HCT116 (cell line): ENCODE measurements around the gene ERBB4. TPM values are rescaled to one million over a fixed set of nuclear protein-coding genes. Genes with fewer than 3 reads are reported as not detected.

ENCODE experiments used
- ATAC-seq: fragments of 200-7000 bp; cut with Tn5 transposase; 2 replicates; pipeline ENCODE4 v1.9.1; 2020; ENCODE audit warnings: mild to moderate bottlenecking, moderate library complexity
- BruUV-seq: library from RNA; stranded (reverse); fragments of 400-500 nt; replicated peaks from 2 replicates; lab custom pipeline; 2021; lab: Mats Ljungman, UMichigan
- CTCF ChIA-PET: fragments of 300-600 bp; sonication (Branson Sonifier 250); formaldehyde crosslinking; loops from one replicate; lab custom pipeline; 2021; ENCODE audit warnings: antibody characterized with exemption; lab: Charles Lee
- POLR2A ChIA-PET: fragments of 300-600, 350-600 bp; sonication (Branson Sonifier 250); formaldehyde crosslinking; loops from one replicate; lab custom pipeline; 2021; ENCODE audit warnings: antibody characterized with exemption; lab: Charles Lee
- RAD21 ChIA-PET, 2 experiments: fragments of 300-600 bp; sonication (Branson Sonifier 250); formaldehyde crosslinking; loops; one replicate each; lab custom pipeline; 2023; ENCODE audit warnings: low total read pairs in 2 of 2; ENCODE audit not compliant: uncharacterized antibody in 2 of 2, unreplicated experiment in 2 of 2, low non-redundant PET in 1 of 2; lab: Charles Lee
- DNase-seq: peaks from one replicate; pipeline ENCODE4 v3.0.0-alpha.2; 2010; ENCODE audit warnings: low read depth, low spot score
- H2AFZ ChIP-seq: fragments of 200-600 bp; shearing (Covaris generic), sonication (generic); 2 replicates; pipeline ENCODE4 v1.6.1; 2017; ENCODE audit warnings: low read depth, mixed run types, mixed read lengths, antibody characterized with exemption, low read length; ENCODE audit not compliant: poor library complexity, severe bottlenecking
- H3K27ac ChIP-seq: 2 replicates; pipeline ENCODE4 v1.5.1; 2012; ENCODE audit warnings: low read depth, low read length
- H3K27me3 ChIP-seq: fragments of 200-600 bp; sonication (generic); 2 replicates; pipeline ENCODE4 v1.6.1; 2016; ENCODE audit warnings: mixed run types, low read length, mixed read lengths; ENCODE audit not compliant: insufficient read depth
- H3K36me3 ChIP-seq, 2 experiments: fragments of 200-500 bp in 1 of 2; fragments of 200-600 bp in 1 of 2; sonication (Bioruptor generic) in 1 of 2; sonication (generic) in 1 of 2; 2 replicates each; pipeline versions ENCODE4 v1.5.1 to v1.6.1; 2014 to 2016; ENCODE audit warnings: low read length in 2 of 2, inconsistent platforms in 1 of 2, mixed read lengths in 1 of 2, mixed run types in 1 of 2; ENCODE audit not compliant: insufficient read depth in 2 of 2, control insufficient read depth in 1 of 2
- H3K4me1 ChIP-seq, 2 experiments: fragments of 200-600 bp in 1 of 2; sonication (generic) in 1 of 2; 2 replicates each; pipeline versions ENCODE4 v1.5.1 to v1.6.1; 2012 to 2017; ENCODE audit warnings: low read length in 2 of 2, inconsistent platforms in 1 of 2, mild to moderate bottlenecking in 1 of 2, mixed read lengths in 1 of 2, mixed run types in 1 of 2, moderate library complexity in 1 of 2; ENCODE audit not compliant: insufficient read depth in 2 of 2, control insufficient read depth in 1 of 2
- H3K4me2 ChIP-seq: fragments of 200-600 bp; sonication (generic); 2 replicates; pipeline ENCODE4 v1.6.1; 2017; ENCODE audit warnings: mixed run types, low read length, mixed read lengths
- H3K4me3 ChIP-seq, 2 experiments: fragments of 200-600 bp in 1 of 2; sonication (generic) in 1 of 2; replicated peaks in 1 of 2; 2 replicates each; pipeline ENCODE4 v1.5.1; 2011 to 2016; ENCODE audit warnings: low read length in 2 of 2, control low read depth in 1 of 2, low read depth in 1 of 2, mild to moderate bottlenecking in 1 of 2, mixed read lengths in 1 of 2, mixed run types in 1 of 2
- H3K79me2 ChIP-seq: fragments of 200-600 bp; sonication (generic); 2 replicates; pipeline ENCODE4 v1.6.1; 2017; ENCODE audit warnings: mild to moderate bottlenecking, mixed run types, low read length, moderate library complexity, mixed read lengths; ENCODE audit not compliant: insufficient read depth
- H3K9ac ChIP-seq: fragments of 200-600 bp; sonication (generic); 2 replicates; pipeline ENCODE4 v1.6.1; 2016; ENCODE audit warnings: low read length, mixed read lengths
- H3K9me2 ChIP-seq: fragments of 200-600 bp; sonication (generic), shearing (Covaris generic); 2 replicates; pipeline ENCODE4 v1.6.1; 2017; ENCODE audit warnings: mixed run types, mild to moderate bottlenecking, moderate library complexity; ENCODE audit not compliant: insufficient read depth
- H3K9me3 ChIP-seq, 2 experiments: fragments of 200-500 bp in 1 of 2; fragments of 200-600 bp in 1 of 2; sonication (Bioruptor generic) in 1 of 2; sonication (generic) in 1 of 2; 2 replicates each; pipeline ENCODE4 v1.6.1; 2014 to 2017; ENCODE audit warnings: low read length in 2 of 2, mixed read lengths in 2 of 2, inconsistent platforms in 1 of 2, low read depth in 1 of 2, mild to moderate bottlenecking in 1 of 2, mixed run types in 1 of 2, moderate library complexity in 1 of 2; ENCODE audit not compliant: control insufficient read depth in 1 of 2, insufficient read depth in 1 of 2
- H4K20me1 ChIP-seq: fragments of 200-600 bp; sonication (generic), shearing (Covaris generic); 2 replicates; pipeline ENCODE4 v1.6.1; 2017; ENCODE audit warnings: mixed run types, mild to moderate bottlenecking, moderate library complexity; ENCODE audit not compliant: insufficient read depth
- CBX3 ChIP-seq: IDR thresholded peaks from 2 replicates; pipeline ENCODE4 v1.6.1; 2012; ENCODE audit warnings: low read depth
- CEBPB ChIP-seq: IDR thresholded peaks from 2 replicates; pipeline ENCODE4 v1.6.1; 2012; ENCODE audit warnings: low read depth
- EGR1 ChIP-seq: IDR thresholded peaks from 2 replicates; pipeline ENCODE4 v1.6.1; 2012; ENCODE audit warnings: low read depth
- ELF1 ChIP-seq: IDR thresholded peaks from 2 replicates; pipeline ENCODE4 v1.6.1; 2012; ENCODE audit warnings: low read depth, borderline replicate concordance
- EZH2 ChIP-seq: fragments of 200-600 bp; sonication (generic); IDR thresholded peaks from 2 replicates; pipeline ENCODE4 v1.6.1; 2017; ENCODE audit warnings: antibody characterized with exemption, mixed run types
- EZH2phosphoT487 ChIP-seq: fragments of 200-600 bp; IDR thresholded peaks from 2 replicates; pipeline ENCODE4 v1.6.1; 2018; ENCODE audit warnings: antibody characterized with exemption, borderline replicate concordance
- FOSL1 ChIP-seq: IDR thresholded peaks from 2 replicates; pipeline ENCODE4 v1.6.1; 2012; ENCODE audit warnings: low read depth
- JUND ChIP-seq: IDR thresholded peaks from 2 replicates; pipeline ENCODE4 v1.6.1; 2012
- POLR2A ChIP-seq: IDR thresholded peaks from 2 replicates; pipeline ENCODE4 v1.7.0; 2011; ENCODE audit warnings: borderline replicate concordance; ENCODE audit not compliant: insufficient read depth, insufficient read length; ENCODE audit errors: extremely low read depth
- SIN3A ChIP-seq: IDR thresholded peaks from 2 replicates; pipeline ENCODE4 v1.6.1; 2012; ENCODE audit warnings: low read depth
- SP1 ChIP-seq: IDR thresholded peaks from 2 replicates; pipeline ENCODE4 v1.6.1; 2012; ENCODE audit warnings: low read depth
- SRF ChIP-seq: IDR thresholded peaks from 2 replicates; pipeline ENCODE4 v1.6.1; 2012; ENCODE audit warnings: low read depth
- TCF7L2 ChIP-seq: IDR thresholded peaks from 2 replicates; pipeline ENCODE4 v1.7.0; 2011; ENCODE audit warnings: borderline replicate concordance, inconsistent platforms; ENCODE audit not compliant: insufficient read depth, insufficient read length; ENCODE audit errors: extremely low read depth
- YY1 ChIP-seq: IDR thresholded peaks from 2 replicates; pipeline ENCODE4 v1.6.1; 2011; ENCODE audit warnings: low read length, low read depth, moderate library complexity, mild to moderate bottlenecking; ENCODE audit not compliant: insufficient replicate concordance; ENCODE audit errors: extremely low read depth
- ZFX ChIP-seq: fragments of 450-650 bp; IDR thresholded peaks from 2 replicates; pipeline ENCODE4 v1.6.1; 2017
- ZNF274 ChIP-seq: fragments of 200-500 bp; sonication (Bioruptor generic); IDR thresholded peaks from 2 replicates; pipeline ENCODE4 v1.6.1; 2014; ENCODE audit warnings: mild to moderate bottlenecking, low read depth, low read length, inconsistent platforms
- intact Hi-C: fragments of 100-400 bp; cut with micrococcal nuclease; formaldehyde crosslinking; loops from 2 replicates; pipeline ENCODE4 v1.10.0; 2022
- total RNA-seq: library from RNA; stranded (reverse); gene quantifications from one replicate; pipeline ENCODE4 v1.2.1, GENCODE V29; 2021; ENCODE audit not compliant: unreplicated experiment
- TF ChIP-seq, protein P1 (sequence below): IDR thresholded peaks from 2 replicates; pipeline ENCODE4 v1.6.1; 2012
- TF ChIP-seq, protein P2 (sequence below): IDR thresholded peaks from 2 replicates; pipeline ENCODE4 v1.6.1; 2012; ENCODE audit warnings: low read depth

Gene ERBB4
- total RNA-seq, 1 experiment from 2014 or later = 0.10 TPM

DNA sequence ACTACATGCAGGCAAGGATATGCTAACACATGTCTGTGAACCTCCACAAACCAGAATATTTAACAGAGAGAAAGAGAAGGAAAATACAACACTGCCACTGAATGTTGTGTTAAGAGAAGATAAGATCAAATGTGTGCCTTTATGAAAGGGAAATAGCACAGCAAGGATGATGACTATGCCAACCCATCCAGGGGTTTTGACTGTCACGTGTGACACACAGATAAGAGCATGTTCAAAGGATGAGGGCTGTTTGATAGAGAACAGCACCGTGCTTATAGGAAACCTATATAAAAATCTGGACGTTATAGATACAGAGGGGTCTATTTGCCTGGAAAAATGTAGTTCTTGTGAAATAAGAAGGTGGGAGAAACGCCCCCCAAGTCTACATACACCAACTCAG, 1070.4 kb downstream of the ERBB4 start:
- H4K20me1 ChIP-seq = no peaks in the 10 kb centered on the region
- H2AFZ ChIP-seq = no peak overlapping the region
- H3K79me2 ChIP-seq = no peaks in the 10 kb centered on the region
- H3K27ac ChIP-seq = no peak overlapping the region
- H3K27me3 ChIP-seq = no peaks in the 10 kb centered on the region
- intact Hi-C loops = no loop called here
- no peak overlapping the region for H3K4me2 ChIP-seq
- no peaks in the 10 kb centered on the region for H3K36me3 ChIP-seq
- H3K9me2 ChIP-seq = no peaks in the 10 kb centered on the region
- no peaks in the 10 kb centered on the region for H3K9me3 ChIP-seq
- ChIA-PET CTCF (no interaction called here), RAD21 (no interaction called here), POLR2A (no interaction called here)
- DNase-seq (no peak), ATAC-seq (no peak)
- H3K4me1 ChIP-seq = no peaks in the 10 kb centered on the region
- H3K4me3 ChIP-seq = no peak overlapping the region
- BruUV-seq = no TSS peak
- no peak overlapping the region for H3K9ac ChIP-seq
- TF ChIP-seq SIN3A = no peak
- TF ChIP-seq ELF1 = no peak

DNA sequence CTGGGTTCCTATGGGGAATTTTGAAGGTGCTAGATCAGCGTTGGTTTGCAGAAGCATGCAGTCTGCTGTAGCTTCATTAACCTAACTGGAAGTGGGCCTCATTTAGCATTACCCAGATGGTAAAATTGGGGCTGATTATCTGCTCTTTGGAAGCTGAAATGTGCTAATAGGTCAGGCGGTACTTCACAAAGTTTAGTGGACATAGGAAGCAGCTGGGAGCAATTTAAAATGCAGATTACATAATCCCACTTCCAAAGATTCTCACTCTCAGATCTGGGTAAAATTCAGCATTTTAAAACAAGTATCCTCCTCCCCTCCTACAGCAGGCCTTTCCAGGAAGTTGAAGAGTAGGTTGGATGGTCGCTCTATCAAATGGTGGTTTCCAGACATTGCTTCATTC, 1075.2 kb downstream of the ERBB4 start:
- ATAC-seq (no peak), DNase-seq (no peak)
- Histone ChIP-seq H3K36me3 (no peaks in the 10 kb centered on the region), H3K79me2 (no peaks in the 10 kb centered on the region), H3K27me3 (no peaks in the 10 kb centered on the region), H3K9ac (no peak overlapping the region), H2AFZ (no peak overlapping the region), H3K9me2 (no peaks in the 10 kb centered on the region), H3K9me3 (no peaks in the 10 kb centered on the region), H3K4me2 (no peak overlapping the region), H3K27ac (no peak overlapping the region), H3K4me1 (no peaks in the 10 kb centered on the region), H4K20me1 (no peaks in the 10 kb centered on the region), H3K4me3 (no peak overlapping the region)
- BruUV-seq = no TSS peak
- ChIA-PET POLR2A (no interaction called here), CTCF (interaction anchor here (1.9 kb wide), 1 partner anchor 8 kb away, joined by 6 read pairs; no protein-coding TSS in a partner anchor), RAD21 (no interaction called here)
- intact Hi-C loops = no loop called here
- TF ChIP-seq EZH2phosphoT487 = no peak
- no peak for TF ChIP-seq FOSL1
- no peak for TF ChIP-seq JUND
- TF ChIP-seq CBX3 = no peak
- TF ChIP-seq POLR2A = no peak
- no peak for TF ChIP-seq EZH2
- TF ChIP-seq ZNF274 = no peak
- TF ChIP-seq, protein P1, sequence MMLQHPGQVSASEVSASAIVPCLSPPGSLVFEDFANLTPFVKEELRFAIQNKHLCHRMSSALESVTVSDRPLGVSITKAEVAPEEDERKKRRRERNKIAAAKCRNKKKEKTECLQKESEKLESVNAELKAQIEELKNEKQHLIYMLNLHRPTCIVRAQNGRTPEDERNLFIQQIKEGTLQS = no peak
- no peak for TF ChIP-seq CEBPB
- TF ChIP-seq YY1 = no peak
- no peak for TF ChIP-seq SP1
- TF ChIP-seq, protein P2, sequence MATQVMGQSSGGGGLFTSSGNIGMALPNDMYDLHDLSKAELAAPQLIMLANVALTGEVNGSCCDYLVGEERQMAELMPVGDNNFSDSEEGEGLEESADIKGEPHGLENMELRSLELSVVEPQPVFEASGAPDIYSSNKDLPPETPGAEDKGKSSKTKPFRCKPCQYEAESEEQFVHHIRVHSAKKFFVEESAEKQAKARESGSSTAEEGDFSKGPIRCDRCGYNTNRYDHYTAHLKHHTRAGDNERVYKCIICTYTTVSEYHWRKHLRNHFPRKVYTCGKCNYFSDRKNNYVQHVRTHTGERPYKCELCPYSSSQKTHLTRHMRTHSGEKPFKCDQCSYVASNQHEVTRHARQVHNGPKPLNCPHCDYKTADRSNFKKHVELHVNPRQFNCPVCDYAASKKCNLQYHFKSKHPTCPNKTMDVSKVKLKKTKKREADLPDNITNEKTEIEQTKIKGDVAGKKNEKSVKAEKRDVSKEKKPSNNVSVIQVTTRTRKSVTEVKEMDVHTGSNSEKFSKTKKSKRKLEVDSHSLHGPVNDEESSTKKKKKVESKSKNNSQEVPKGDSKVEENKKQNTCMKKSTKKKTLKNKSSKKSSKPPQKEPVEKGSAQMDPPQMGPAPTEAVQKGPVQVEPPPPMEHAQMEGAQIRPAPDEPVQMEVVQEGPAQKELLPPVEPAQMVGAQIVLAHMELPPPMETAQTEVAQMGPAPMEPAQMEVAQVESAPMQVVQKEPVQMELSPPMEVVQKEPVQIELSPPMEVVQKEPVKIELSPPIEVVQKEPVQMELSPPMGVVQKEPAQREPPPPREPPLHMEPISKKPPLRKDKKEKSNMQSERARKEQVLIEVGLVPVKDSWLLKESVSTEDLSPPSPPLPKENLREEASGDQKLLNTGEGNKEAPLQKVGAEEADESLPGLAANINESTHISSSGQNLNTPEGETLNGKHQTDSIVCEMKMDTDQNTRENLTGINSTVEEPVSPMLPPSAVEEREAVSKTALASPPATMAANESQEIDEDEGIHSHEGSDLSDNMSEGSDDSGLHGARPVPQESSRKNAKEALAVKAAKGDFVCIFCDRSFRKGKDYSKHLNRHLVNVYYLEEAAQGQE = no peak
- no peak for TF ChIP-seq ZFX
- TF ChIP-seq ELF1 = no peak
- TF ChIP-seq SRF = no peak
- TF ChIP-seq TCF7L2 = no peak
- no peak for TF ChIP-seq SIN3A
- no peak for TF ChIP-seq EGR1
